Erythroblast (primary cell): Measurements from ENCODE around the gene FOXB2.

Experiments used
- GATA1 ChIP-seq: IDR thresholded peaks from 2 replicates; pipeline ENCODE4 v1.6.1; 2011; ENCODE audit warnings: low read depth, mild to moderate bottlenecking, control low read depth, low read length, moderate library complexity
- POLR2A ChIP-seq: IDR thresholded peaks from 2 replicates; pipeline ENCODE4 v1.6.1; 2011; ENCODE audit warnings: mild to moderate bottlenecking, low read length

DNA sequence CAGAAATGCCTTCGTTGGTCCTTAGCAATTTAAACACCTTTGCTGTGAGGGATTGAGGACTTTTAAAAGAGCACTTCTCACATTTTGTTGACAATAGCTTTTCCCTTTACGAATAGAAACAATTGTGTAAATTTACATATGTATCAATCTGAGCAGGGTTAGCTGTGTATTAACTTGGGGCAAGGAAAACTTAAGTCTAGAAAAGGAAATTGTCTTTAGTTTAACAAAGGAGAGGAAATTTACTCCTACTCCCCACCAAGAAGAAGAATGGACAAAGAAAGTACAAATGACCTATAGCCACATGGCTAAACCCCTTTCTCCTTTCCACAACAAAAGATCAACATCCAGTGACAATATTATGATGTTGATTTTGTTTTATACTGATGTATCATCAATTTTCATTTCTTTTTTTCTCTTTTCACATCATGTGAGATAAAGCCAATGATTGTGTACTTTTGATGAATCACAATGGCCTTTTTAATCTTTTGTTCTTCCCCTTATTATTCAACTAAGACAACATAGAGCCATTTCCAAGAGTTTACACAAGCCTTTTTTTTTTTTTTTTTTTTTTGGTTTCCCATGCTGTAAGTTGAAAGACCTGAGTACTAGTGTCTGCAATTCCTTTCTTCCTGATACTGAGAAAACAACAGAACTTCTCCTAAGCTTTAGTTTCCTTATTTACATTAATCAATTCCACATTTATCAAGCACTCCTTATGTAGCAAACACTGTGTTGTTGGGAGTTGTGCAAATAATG lies 19.0 kb downstream of the FOXB2 start:
- TF ChIP-seq POLR2A (no peak), GATA1 (no peak)
